Heart left ventricle (tissue), 16 donors: ENCODE measurements around the gene MSMP. TPM values are rescaled to one million over a fixed set of nuclear protein-coding genes. Genes with fewer than 3 reads are reported as not detected.

Experiments used
- ATAC-seq, 4 donors: fragments of 200-7000 bp; cut with Tn5 transposase; one replicate each; pipeline ENCODE4 v1.9.1; 2020 to 2022; ENCODE audit warnings: moderate library complexity in 4 of 4, mild to moderate bottlenecking in 3 of 4, moderate number of reproducible peaks in 1 of 4
- DNase-seq, 5 donors: peaks; one replicate each; pipeline ENCODE4 v3.0.0-alpha.2; 2020
- H3K27ac ChIP-seq, 12 donors: fragments of 200-600 bp; sonication (generic) in 4 of 12; one replicate each; pipeline versions ENCODE4 v1.5.0 to v1.8.0; 2016 to 2022; ENCODE audit warnings: mild to moderate bottlenecking in 2 of 12
- H3K27me3 ChIP-seq, 9 donors: fragments of 200-600 bp; sonication (generic) in 2 of 9; one replicate each; pipeline versions ENCODE4 v1.5.1 to v1.8.0; 2016 to 2022; ENCODE audit warnings: mild to moderate bottlenecking in 3 of 9
- H3K36me3 ChIP-seq, 9 donors: fragments of 200-600 bp; sonication (generic) in 2 of 9; one replicate each; pipeline versions ENCODE4 v1.5.0 to v1.8.0; 2018 to 2022; ENCODE audit warnings: mild to moderate bottlenecking in 2 of 9
- H3K4me1 ChIP-seq, 12 donors: fragments of 200-600 bp; sonication (generic) in 4 of 12; one replicate each; pipeline versions ENCODE4 v1.5.0 to v1.8.0; 2016 to 2022; ENCODE audit warnings: mild to moderate bottlenecking in 3 of 12
- H3K4me3 ChIP-seq, 12 donors: fragments of 200-600 bp; sonication (generic) in 4 of 12; one replicate each; pipeline versions ENCODE4 v1.5.0 to v1.8.0; 2017 to 2022; ENCODE audit warnings: mild to moderate bottlenecking in 9 of 12, moderate library complexity in 4 of 12
- H3K9me3 ChIP-seq, 12 donors: fragments of 200-600 bp; sonication (generic) in 4 of 12; one replicate each; pipeline versions ENCODE4 v1.5.0 to v1.8.0; 2016 to 2022; ENCODE audit warnings: mild to moderate bottlenecking in 1 of 12
- CTCF ChIP-seq, 12 donors: fragments of 200-600 bp; sonication (generic) in 4 of 12; IDR thresholded peaks; one replicate each; pipeline versions ENCODE4 v1.5.0 to v1.8.0; 2018 to 2022; ENCODE audit warnings: antibody characterized with exemption in 12 of 12, mild to moderate bottlenecking in 5 of 12
- POLR2A ChIP-seq, 2 donors: fragments of 450-650 bp; IDR thresholded peaks; one replicate each; pipeline ENCODE4 v1.6.1; 2017; ENCODE audit warnings: antibody characterized with exemption in 2 of 2, mild to moderate bottlenecking in 2 of 2, moderate library complexity in 2 of 2
- WGBS, 4 donors: extraction: QIAGEN DNeasy Blood & Tissue Kit in 2 of 4; methylation state at CpG; one replicate each; pipeline versions ENCODE4 v1.1.5 to v1.1.7; 2013 to 2018; 5-methylcytosine and 5-hydroxymethylcytosine counted together
- intact Hi-C, 10 donors: fragments of 100-400 bp; cut with DNase I; formaldehyde crosslinking; loops; one replicate each; pipeline versions ENCODE4 v1.11.1 to v1.14.2; 2022
- polyA plus RNA-seq, 2 donors: library from polyadenylated mRNA; stranded (reverse); fragments of 200-250 nt; gene quantifications; one replicate each; pipeline ENCODE4 v1.2.3, GENCODE V29; 2013
- total RNA-seq, 9 donors: library from RNA; depleted of rRNA in 2 of 9; stranded (reverse); fragments of >200 nt in 2 of 9; fragmentation: NEBNext Ultra II Directional in 3 of 9; extraction: Animal tissue kit (Norgen Biotek cat#: 25700) in 3 of 9; gene quantifications; one replicate each; pipeline versions ENCODE4 v1.1.0 to v1.2.4, GENCODE V29; 2016 to 2023
- donor health status: ischemic (EF 13 %, LVEDD 7.1; RV severe dilation, severe dysfunction).
- donor health status: healthy with polysubstance abuse.
- donor health status: DM: no; HTN: yes; CAD: no.
- donor health status: DM: no; HTN: no; CAD: no.
- donor health status: ischemic (EF 25% LVEDD 6.9; RV normal size, moderate dysfunction).
- donor health status: ischemic (EF 25% LVEDD 5.7; RV mildly dilated, moderate dysfunction).
- donor health status: healthy.
- donor health status: DM: yes; HTN: yes; CAD: no.
- donor health status: ischemic (EF 35%, LVEDD 5.7; RV mildly dilated, moderate dysfunction).
- donor health status: nonischemic (EF 11% LVEDD 7.7; RV severe dilation, severe dysfunction).
- donor health status: DM: yes; HTN: yes; CAD: no.
- donor health status: PGD.
- donor health status: ischemic (EF 29% LVEDD 5.4; RV normal size, mild dysfunction).
- donor health status: nonischemic (EF 23%, LVEDD 6.1; RV moderate dilation, normal function).

MSMP gene
- total and polyA plus RNA-seq, 11 donors: 0.26 TPM; not detected in 10

GRCh38 chr9:35798658-35799374 is 44.7 kb upstream of the MSMP start:
- peaks cover 0 to 15% (median 5%) of the 10 kb centered on the region in 12 donors for H3K4me1 ChIP-seq
- no peak for DNase-seq
- intact Hi-C loops: loop anchor here in 2 of 10 donors (10.0 kb wide), 1 partner anchor 226 kb away; no protein-coding TSS in a partner anchor
- no peak overlapping the region for H3K27ac ChIP-seq
- H3K4me3 ChIP-seq: no peak overlapping the region
- 90 to 95% (median 91%) methylated on average over 4 of the region's 4 CpGs for WGBS, 4 donors
- no peak for TF ChIP-seq POLR2A (IDR thresholded peaks at IDR 0.05)
- no peak for TF ChIP-seq CTCF (IDR thresholded peaks at IDR 0.05)
- H3K9me3 ChIP-seq: no peaks in the 10 kb centered on the region
- H3K27me3 ChIP-seq: no peaks in the 10 kb centered on the region
- H3K36me3 ChIP-seq: peaks cover 0 to 43% (median 34%) of the 10 kb centered on the region in 9 donors
- ATAC-seq: no peak

DNA sequence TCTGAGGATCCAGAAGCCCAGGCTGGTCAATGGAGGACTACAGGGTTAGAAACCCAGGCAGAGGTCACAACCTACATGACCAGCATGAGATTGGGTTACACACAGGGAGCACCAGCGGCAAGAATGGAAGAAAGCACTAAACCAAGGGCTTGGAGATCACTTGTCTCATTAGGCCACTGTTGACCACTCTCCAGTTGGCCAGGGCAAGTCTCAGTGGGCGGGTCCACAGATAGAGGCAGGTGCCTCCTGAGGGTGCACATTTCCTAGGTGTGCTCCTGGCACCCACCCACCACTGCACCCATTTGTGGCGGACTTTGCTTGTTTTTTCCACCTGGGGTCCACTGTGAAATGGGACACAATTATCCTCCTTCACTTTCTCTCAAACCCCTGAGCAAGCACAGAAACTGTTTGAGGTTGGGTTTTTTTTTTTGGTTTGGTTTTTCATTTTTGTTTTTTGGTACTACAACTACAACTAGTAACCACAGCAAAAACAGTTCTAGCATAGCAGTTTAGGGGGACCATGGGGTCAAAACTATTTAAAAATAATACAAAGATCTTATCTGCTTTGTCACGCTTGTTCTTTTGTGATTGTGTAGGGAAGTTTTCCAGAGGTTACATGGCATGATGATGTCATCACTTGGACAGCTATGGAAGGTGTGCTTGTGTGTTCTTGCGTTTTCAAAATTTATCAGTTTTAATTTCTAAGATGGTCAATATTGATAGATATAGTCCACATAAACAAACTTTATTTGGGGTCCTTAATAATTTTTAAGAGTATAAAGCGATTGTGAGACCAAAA is 43.4 kb upstream of the MSMP start:
- intact Hi-C loops: loop anchor here in 2 of 10 donors (10.0 kb wide), 1 partner anchor 227 kb away; no protein-coding TSS in a partner anchor
- H3K9me3 ChIP-seq: no peaks in the 10 kb centered on the region
- 84 to 91% (median 87%) methylated on average over 6 of the region's 6 CpGs for WGBS, 4 donors

GRCh38 chr9:35795695-35796094 is 41.6 kb upstream of the MSMP start:
- Histone ChIP-seq H3K4me3 (no peak overlapping the region), H3K9me3 (no peaks in the 10 kb centered on the region), H3K36me3 (peaks cover 0 to 15% (median 8%) of the 10 kb centered on the region in 9 donors), H3K27me3 (peaks cover 0 to 4% (median 0%) of the 10 kb centered on the region in 9 donors), H3K4me1 (peaks cover 0 to 39% (median 26%) of the 10 kb centered on the region in 12 donors), H3K27ac (no peak overlapping the region)
- ATAC-seq: no peak
- DNase-seq: no peak
- intact Hi-C loops: loop anchor here in 2 of 10 donors (10.0 kb wide), 1 partner anchor 229 kb away; no protein-coding TSS in a partner anchor
- TF ChIP-seq POLR2A (IDR thresholded peaks at IDR 0.05) (no peak), CTCF (IDR thresholded peaks at IDR 0.05) (no peak)

More for the DNA sequence above, 43.4 kb upstream of the MSMP start:
- no peaks in the 10 kb centered on the region for H3K27me3 ChIP-seq
- H3K27ac ChIP-seq: no peak overlapping the region
- H3K4me1 ChIP-seq: peaks cover 0 to 28% (median 18%) of the 10 kb centered on the region in 12 donors
- H3K4me3 ChIP-seq: no peak overlapping the region
- peaks cover 0 to 33% (median 25%) of the 10 kb centered on the region in 9 donors for H3K36me3 ChIP-seq
- DNase-seq (no peak), ATAC-seq (no peak)
- TF ChIP-seq CTCF (IDR thresholded peaks at IDR 0.05) (no peak), POLR2A (IDR thresholded peaks at IDR 0.05) (no peak)

DNA sequence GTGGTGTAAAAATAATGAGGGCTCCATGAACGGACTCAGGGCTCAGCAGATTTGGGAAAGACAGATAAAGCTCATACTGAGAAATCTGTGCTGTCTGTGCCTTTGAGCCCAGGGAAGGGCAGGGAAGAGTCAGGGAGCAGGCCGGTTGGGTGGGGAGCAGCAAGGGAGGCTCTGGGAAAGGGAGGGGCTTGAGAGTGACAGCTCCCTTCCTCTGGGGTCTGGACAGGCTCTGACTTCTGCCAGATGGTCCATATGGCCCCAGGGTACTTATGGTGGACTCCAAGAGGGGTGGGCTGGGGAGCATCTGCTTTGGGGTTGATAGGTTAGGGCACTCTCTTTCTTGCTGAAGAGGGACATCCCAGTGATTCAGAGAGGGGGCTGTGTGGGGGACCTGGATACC is 39.4 kb upstream of the MSMP start:
- peak overlapping the region in 4 of 12 donors; percentile 2 to 85 (median 51) for H3K4me3 ChIP-seq
- no peak for ATAC-seq
- H3K4me1 ChIP-seq: peaks cover 0 to 46% (median 30%) of the 10 kb centered on the region in 12 donors
- intact Hi-C loops: loop anchor here in 2 of 10 donors (5.0 to 10.0 kb wide), 2 partner anchors 34 to 231 kb away; partner anchors contain the start of genes FAM221B (in 1 of the 2) and TMEM8B (in 1 of the 2)
- peaks cover 0 to under 1% (median 0%) of the 10 kb centered on the region in 9 donors for H3K36me3 ChIP-seq
- no peaks in the 10 kb centered on the region for H3K9me3 ChIP-seq
- no peak for TF ChIP-seq CTCF (IDR thresholded peaks at IDR 0.05)
- TF ChIP-seq POLR2A (IDR thresholded peaks at IDR 0.05): no peak
- DNase-seq: no peak
- H3K27ac ChIP-seq: no peak overlapping the region
- WGBS, 4 donors: 42 to 77% (median 51%) methylated on average over 2 of the region's 2 CpGs
- peaks cover 0 to 7% (median 0%) of the 10 kb centered on the region in 9 donors for H3K27me3 ChIP-seq
